Measurements from ENCODE around the gene THADA. TPM values are rescaled to one million over a fixed set of nuclear protein-coding genes. Genes with fewer than 3 reads are reported as not detected.

The THADA gene
- total and polyA plus RNA-seq, 2 donors (not counting 3 experiments of a cell fraction or from before 2014, with no cell fraction given) = 22.6 to 25.3 TPM

DNA sequence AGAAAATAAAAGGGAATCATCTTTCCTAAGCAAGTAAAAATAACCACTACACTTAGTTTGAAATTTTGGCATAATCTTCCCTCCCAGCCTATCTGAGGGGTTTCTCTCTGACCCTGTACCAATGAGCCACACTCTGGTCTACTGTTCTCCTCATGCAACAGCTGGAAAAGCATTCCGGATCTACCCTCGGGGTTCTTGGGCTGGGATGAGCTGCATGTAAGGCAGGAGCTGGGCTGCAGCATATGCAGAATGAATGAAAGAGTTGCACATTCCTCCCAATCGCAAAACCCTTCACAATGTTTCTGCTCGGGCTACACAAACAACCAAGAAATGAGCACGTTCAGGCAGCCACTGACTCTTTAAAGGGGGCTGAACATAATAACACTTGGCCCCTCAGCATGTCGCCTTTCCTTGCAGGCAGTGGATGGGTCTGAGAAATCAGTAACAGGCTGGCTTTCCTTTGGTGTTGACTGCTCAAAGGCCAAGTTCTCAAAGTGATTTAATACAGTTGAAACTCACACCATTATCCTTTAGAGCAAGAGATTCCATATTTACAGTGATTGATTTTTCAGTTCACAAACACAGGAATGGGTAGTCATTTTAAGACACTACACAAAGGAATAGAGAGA is 189.1 kb downstream of the THADA start:
- Histone ChIP-seq H3K36me3 (ENCODE audit: control insufficient read depth in 2 of 2, extremely low read depth in 1 of 2, insufficient read depth in 2 of 2, low read length in 2 of 2) (no peaks in the 10 kb centered on the region), H3K9me1 (replicated peaks; ENCODE audit: control insufficient read depth, extremely low read depth, insufficient read depth, low read length) (no peaks in the 10 kb centered on the region), H3K4me2 (ENCODE audit: insufficient read depth, low read length) (no peak overlapping the region), H3K27me3 (ENCODE audit: control insufficient read depth in 2 of 2, insufficient read depth in 2 of 2, low read length in 2 of 2) (no peaks in the 10 kb centered on the region), H3K4me3 (replicated peaks in 1 of 3; ENCODE audit: insufficient read depth in 1 of 3, low read depth in 1 of 3, low read length in 3 of 3) (no peak overlapping the region), H4K20me1 (replicated peaks; ENCODE audit: control insufficient read depth, extremely low read depth, insufficient read depth, low read length) (no peaks in the 10 kb centered on the region), H3K9me3 (replicated peaks; ENCODE audit: control insufficient read depth, insufficient read depth, low read length) (no peaks in the 10 kb centered on the region), H3K79me2 (ENCODE audit: control insufficient read depth, insufficient read depth, low read length) (no peaks in the 10 kb centered on the region), H3K27ac (ENCODE audit: insufficient read depth, low read depth, low read length) (no peak overlapping the region), H3K9ac (replicated peaks; ENCODE audit: extremely low read depth, insufficient read depth, low read length) (no peak overlapping the region), H2AFZ (ENCODE audit: low read depth, low read length) (no peak overlapping the region), H3K4me1 (ENCODE audit: control insufficient read depth, extremely low read depth, insufficient read depth, low read length) (peaks cover 2% of the 10 kb centered on the region)
- no TSS peak for BruUV-seq (replicated peaks)
- DNase-seq (ENCODE audit: low read depth, low spot score) = no peak
- FAIRE-seq = no peak
- intact Hi-C loops (cut with micrococcal nuclease) = no loop called here
- ChIA-PET POLR2A (no interaction called here), CTCF (no interaction called here)
- dilution Hi-C loops (cut with MboI; ENCODE audit: extremely low pct_ligation_motif_present, low sequenced_read_pairs) = no loop called here
- TF ChIP-seq FOS (IDR thresholded peaks at IDR 0.05; ENCODE audit: borderline replicate concordance, insufficient read depth, low read length) (no peak), MYC (IDR thresholded peaks at IDR 0.05; ENCODE audit: low read depth, low read length) (no peak), GATA2 (IDR thresholded peaks at IDR 0.05; ENCODE audit: insufficient read depth, insufficient read length, low read depth, low read length) (no peak), POLR2AphosphoS5 (IDR thresholded peaks at IDR 0.05; ENCODE audit: insufficient read depth, low read depth, low read length) (no peak), POLR2A (IDR thresholded peaks at IDR 0.05; ENCODE audit: low read depth, low read length) (no peak), EZH2 (IDR thresholded peaks at IDR 0.05; ENCODE audit: borderline replicate concordance, low read depth, low read length, severe bottlenecking) (no peak), JUN (IDR thresholded peaks at IDR 0.05; ENCODE audit: borderline replicate concordance, insufficient read depth, insufficient read length, low read depth) (no peak)
- TF ChIP-seq, protein P1, sequence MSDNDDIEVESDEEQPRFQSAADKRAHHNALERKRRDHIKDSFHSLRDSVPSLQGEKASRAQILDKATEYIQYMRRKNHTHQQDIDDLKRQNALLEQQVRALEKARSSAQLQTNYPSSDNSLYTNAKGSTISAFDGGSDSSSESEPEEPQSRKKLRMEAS (IDR thresholded peaks at IDR 0.05; ENCODE audit: insufficient read depth, insufficient read length) = no peak
- TF ChIP-seq, protein P2, sequence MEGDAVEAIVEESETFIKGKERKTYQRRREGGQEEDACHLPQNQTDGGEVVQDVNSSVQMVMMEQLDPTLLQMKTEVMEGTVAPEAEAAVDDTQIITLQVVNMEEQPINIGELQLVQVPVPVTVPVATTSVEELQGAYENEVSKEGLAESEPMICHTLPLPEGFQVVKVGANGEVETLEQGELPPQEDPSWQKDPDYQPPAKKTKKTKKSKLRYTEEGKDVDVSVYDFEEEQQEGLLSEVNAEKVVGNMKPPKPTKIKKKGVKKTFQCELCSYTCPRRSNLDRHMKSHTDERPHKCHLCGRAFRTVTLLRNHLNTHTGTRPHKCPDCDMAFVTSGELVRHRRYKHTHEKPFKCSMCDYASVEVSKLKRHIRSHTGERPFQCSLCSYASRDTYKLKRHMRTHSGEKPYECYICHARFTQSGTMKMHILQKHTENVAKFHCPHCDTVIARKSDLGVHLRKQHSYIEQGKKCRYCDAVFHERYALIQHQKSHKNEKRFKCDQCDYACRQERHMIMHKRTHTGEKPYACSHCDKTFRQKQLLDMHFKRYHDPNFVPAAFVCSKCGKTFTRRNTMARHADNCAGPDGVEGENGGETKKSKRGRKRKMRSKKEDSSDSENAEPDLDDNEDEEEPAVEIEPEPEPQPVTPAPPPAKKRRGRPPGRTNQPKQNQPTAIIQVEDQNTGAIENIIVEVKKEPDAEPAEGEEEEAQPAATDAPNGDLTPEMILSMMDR (IDR thresholded peaks at IDR 0.05; ENCODE audit: extremely low read depth in 1 of 2, insufficient read depth in 1 of 2, low read depth in 1 of 2, low read length in 2 of 2) = no peak

Measured in endothelial cell of umbilical vein (primary cell).